Neural cell (in vitro differentiated cells): ENCODE data around the gene FEN1. TPM values are rescaled to one million over a fixed set of nuclear protein-coding genes. Genes with fewer than 3 reads are reported as not detected.

Experiments
- H2AFZ ChIP-seq: fragments of 200-600, 300-800 bp; sonication (generic), shearing (Covaris generic); 2 replicates; pipeline ENCODE4 v1.6.0; 2014; ENCODE audit warnings: low read depth, mild to moderate bottlenecking, antibody characterized with exemption, low read length, moderate library complexity
- H3F3A ChIP-seq: fragments of 200-600 bp; shearing (Covaris generic); 2 replicates; pipeline ENCODE4 v1.6.1; 2016; ENCODE audit warnings: mild to moderate bottlenecking, moderate library complexity, mixed read lengths, antibody characterized with exemption, low read length; ENCODE audit not compliant: insufficient read depth, poor library complexity, severe bottlenecking
- H3K27ac ChIP-seq: fragments of 200-600, 300-800 bp; sonication (generic), shearing (Covaris generic); 2 replicates; pipeline ENCODE4 v1.5.1; 2014; ENCODE audit warnings: mild to moderate bottlenecking, low read length, moderate library complexity
- H3K27me3 ChIP-seq: fragments of 300-800, 200-600 bp; sonication (generic), shearing (Covaris generic); 2 replicates; pipeline ENCODE4 v1.6.0; 2014; ENCODE audit warnings: mild to moderate bottlenecking, low read depth, low read length, moderate library complexity; ENCODE audit not compliant: insufficient read depth
- H3K36me3 ChIP-seq: fragments of 300-800, 200-600 bp; sonication (generic), shearing (Covaris generic); 2 replicates; pipeline ENCODE4 v1.5.1; 2014; ENCODE audit warnings: mild to moderate bottlenecking, antibody characterized with exemption, low read length, moderate library complexity; ENCODE audit not compliant: insufficient read depth
- H3K4me2 ChIP-seq: fragments of 300-800, 200-600 bp; sonication (generic), shearing (Covaris generic); 2 replicates; pipeline ENCODE4 v1.6.0; 2014; ENCODE audit warnings: mild to moderate bottlenecking, low read length
- H3K4me3 ChIP-seq: fragments of 300-800, 200-600 bp; sonication (generic), shearing (Covaris generic); 2 replicates; pipeline ENCODE4 v1.5.1; 2014; ENCODE audit warnings: mild to moderate bottlenecking, low read length, moderate library complexity
- H3K79me2 ChIP-seq: fragments of 200-600 bp; shearing (Covaris generic); replicated peaks from 2 replicates; pipeline ENCODE4 v1.6.0; 2014; ENCODE audit warnings: mild to moderate bottlenecking, low read length, moderate library complexity; ENCODE audit not compliant: insufficient read depth
- H3K9ac ChIP-seq: fragments of 300-800, 200-600 bp; sonication (generic), shearing (Covaris generic); 2 replicates; pipeline ENCODE4 v1.6.1; 2016; ENCODE audit warnings: mild to moderate bottlenecking, low read length, mixed read lengths
- H3K9me2 ChIP-seq: fragments of 200-600 bp; shearing (Covaris generic); 2 replicates; pipeline ENCODE4 v1.6.1; 2016; ENCODE audit warnings: mild to moderate bottlenecking, low read length, mixed read lengths; ENCODE audit not compliant: insufficient read depth
- H3K9me3 ChIP-seq: fragments of 200-600, 300-800 bp; sonication (generic), shearing (Covaris generic); 2 replicates; pipeline ENCODE4 v1.6.1; 2016; ENCODE audit warnings: mild to moderate bottlenecking, mixed run types, low read length, moderate library complexity, mixed read lengths
- H4K20me1 ChIP-seq: fragments of 200-600 bp; shearing (Covaris generic); 2 replicates; pipeline ENCODE4 v1.6.1; 2016; ENCODE audit warnings: mild to moderate bottlenecking, mixed run types; ENCODE audit not compliant: insufficient read depth
- CTCF ChIP-seq: fragments of 450-650 bp; IDR thresholded peaks from 2 replicates; pipeline ENCODE4 v1.5.1; 2014; ENCODE audit warnings: antibody characterized with exemption, mild to moderate bottlenecking, moderate library complexity; ENCODE audit not compliant: poor library complexity, severe bottlenecking
- EP300 ChIP-seq: fragments of 450-650 bp; conservative IDR thresholded peaks from 2 replicates; pipeline ENCODE4 v1.6.1; 2014; ENCODE audit warnings: antibody characterized with exemption, mild to moderate bottlenecking, moderate library complexity; ENCODE audit not compliant: poor library complexity, severe bottlenecking
- EZH2 ChIP-seq: fragments of 200-600, 300-800 bp; shearing (Covaris generic), sonication (generic); IDR thresholded peaks from 2 replicates; pipeline ENCODE4 v1.6.1; 2014; ENCODE audit warnings: antibody characterized with exemption, low read length, borderline replicate concordance, mild to moderate bottlenecking; ENCODE audit not compliant: insufficient read depth, poor library complexity, severe bottlenecking
- MXI1 ChIP-seq: fragments of 450-650 bp; conservative IDR thresholded peaks from 2 replicates; pipeline ENCODE4 v1.6.1; 2014; ENCODE audit warnings: antibody characterized with exemption, mild to moderate bottlenecking; ENCODE audit not compliant: poor library complexity, severe bottlenecking
- POLR2AphosphoS5 ChIP-seq: IDR thresholded peaks from 2 replicates; pipeline ENCODE4 v1.6.1; 2012
- RAD21 ChIP-seq: fragments of 450-650 bp; conservative IDR thresholded peaks from 2 replicates; pipeline ENCODE4 v1.6.1; 2014; ENCODE audit warnings: antibody characterized with exemption, mild to moderate bottlenecking, moderate library complexity
- REST ChIP-seq: IDR thresholded peaks from 2 replicates; pipeline ENCODE4 v1.6.1; 2012; ENCODE audit warnings: borderline replicate concordance
- SMC3 ChIP-seq: fragments of 450-650 bp; conservative IDR thresholded peaks from 2 replicates; pipeline ENCODE4 v1.6.1; 2014; ENCODE audit warnings: antibody characterized with exemption, mild to moderate bottlenecking, moderate library complexity; ENCODE audit not compliant: poor library complexity
- TAF1 ChIP-seq: IDR thresholded peaks from 2 replicates; pipeline ENCODE4 v1.6.1; 2012; ENCODE audit warnings: low read depth
- polyA plus RNA-seq: library from polyadenylated mRNA; depleted of rRNA; stranded (reverse); fragments of >200 nt; gene quantifications from 2 replicates; pipeline ENCODE4 v1.2.3, GENCODE V29; 2014

Gene FEN1
- polyA plus RNA-seq, 1 donor from 2014 or later: 27.2 TPM

- no peak overlapping the region for H3K27ac ChIP-seq
- H3K36me3 ChIP-seq: no peaks in the 10 kb centered on the region
- H3K79me2 ChIP-seq: no peaks in the 10 kb centered on the region
- TF ChIP-seq POLR2AphosphoS5 (no peak), REST (no peak), TAF1 (no peak), EZH2 (no peak), RAD21 (no peak), CTCF (no peak), EP300 (no peak), SMC3 (no peak), MXI1 (no peak)
- no peaks in the 10 kb centered on the region for H4K20me1 ChIP-seq
- H3K9me2 ChIP-seq: no peaks in the 10 kb centered on the region
- no peak overlapping the region for H2AFZ ChIP-seq
- no peaks in the 10 kb centered on the region for H3K9me3 ChIP-seq
- H3K4me2 ChIP-seq: no peak overlapping the region
- no peaks in the 10 kb centered on the region for H3K27me3 ChIP-seq
- H3K4me3 ChIP-seq: no peak overlapping the region
- H3K9ac ChIP-seq: no peak overlapping the region
- no peaks in the 10 kb centered on the region for H3F3A ChIP-seq
Observed at GRCh38 chr11:61766353-61766841, 26.3 kb upstream of the FEN1 start.

GRCh38 chr11:61768376-61769076 lies 24.2 kb upstream of the FEN1 start:
- no peak overlapping the region for H3K4me3 ChIP-seq
- no peaks in the 10 kb centered on the region for H3F3A ChIP-seq
- no peaks in the 10 kb centered on the region for H4K20me1 ChIP-seq
- no peak overlapping the region for H3K9ac ChIP-seq
- H3K36me3 ChIP-seq: no peaks in the 10 kb centered on the region
- H3K79me2 ChIP-seq: no peaks in the 10 kb centered on the region
- H3K27ac ChIP-seq: no peak overlapping the region
- TF ChIP-seq SMC3 (no peak), EZH2 (no peak), MXI1 (no peak), CTCF (no peak), RAD21 (no peak), REST (no peak), EP300 (no peak), TAF1 (no peak)
- no peak overlapping the region for H2AFZ ChIP-seq
- no peaks in the 10 kb centered on the region for H3K9me3 ChIP-seq
- no peaks in the 10 kb centered on the region for H3K27me3 ChIP-seq
- no peaks in the 10 kb centered on the region for H3K9me2 ChIP-seq
- no peak overlapping the region for H3K4me2 ChIP-seq
